Colonic mucosa (tissue), 4 donors: Measurements from ENCODE around the gene RARA. TPM values are rescaled to one million over a fixed set of nuclear protein-coding genes. Genes with fewer than 3 reads are reported as not detected.
A peak's percentile ranks its signal among the peaks of the same experiment; 100 is the strongest.

Experiments
- DNase-seq: peaks from one replicate; pipeline ENCODE4 v3.0.0-alpha.2; 2020
- H3K27ac ChIP-seq: fragments of 200-600 bp; one replicate; pipeline ENCODE4 v1.8.0; 2021
- H3K27me3 ChIP-seq: fragments of 200-600 bp; one replicate; pipeline ENCODE4 v1.8.0; 2021
- H3K36me3 ChIP-seq: fragments of 200-600 bp; one replicate; pipeline ENCODE4 v1.8.0; 2021
- H3K4me1 ChIP-seq: fragments of 200-600 bp; one replicate; pipeline ENCODE4 v1.8.0; 2021; ENCODE audit warnings: mild to moderate bottlenecking
- H3K4me3 ChIP-seq: fragments of 200-600 bp; one replicate; pipeline ENCODE4 v1.8.0; 2021
- H3K9ac ChIP-seq, 2 donors: one replicate each; pipeline ENCODE4 v1.7.0; 2013; ENCODE audit warnings: control low read depth in 2 of 2, low read depth in 2 of 2, low read length in 2 of 2
- H3K9me3 ChIP-seq: fragments of 200-600 bp; one replicate; pipeline ENCODE4 v1.8.0; 2021
- CTCF ChIP-seq: fragments of 200-600 bp; IDR thresholded peaks from one replicate; pipeline ENCODE4 v1.8.0; 2022; ENCODE audit warnings: antibody characterized with exemption, mild to moderate bottlenecking
- intact Hi-C: fragments of 100-400 bp; cut with DNase I; formaldehyde crosslinking; loops from one replicate; pipeline ENCODE4 v1.14.1; 2022
- total RNA-seq, 2 donors: library from RNA; stranded (reverse); fragmentation: NEBNext Ultra II Directional in 1 of 2; extraction: Animal tissue kit (Norgen Biotek cat#: 25700) in 1 of 2; gene quantifications; one replicate each; pipeline ENCODE4 v1.2.1, GENCODE V29; 2021
- donor health status: healthy.
- donor health status: DM: no; HTN: no; CAD: no.
- donor health status: DM: no; HTN: no; CAD: no.

The RARA gene
- total RNA-seq, 2 donors from 2014 or later, result 25.6 to 46.7 TPM

- no peak overlapping the region for H3K9ac ChIP-seq
- intact Hi-C loops, result no loop called here
- H3K9me3 ChIP-seq, result no peaks in the 10 kb centered on the region
Observed at GRCh38 chr17:40315206-40315605, 6.2 kb downstream of the RARA start.

GRCh38 chr17:40315678-40316570 lies 6.9 kb downstream of the RARA start:
- H3K9ac ChIP-seq, result peak overlapping the region; percentile 59 to 90
- TF ChIP-seq CTCF, result no peak
- H3K9me3 ChIP-seq, result no peaks in the 10 kb centered on the region
- intact Hi-C loops, result no loop called here
- H3K27ac ChIP-seq, result peak overlapping the region; percentile 81
- peak; percentile 38 for DNase-seq
- no peaks in the 10 kb centered on the region for H3K36me3 ChIP-seq
- peak overlapping the region; percentile 89 for H3K4me3 ChIP-seq
- H3K4me1 ChIP-seq, result peaks cover 34% of the 10 kb centered on the region
- no peaks in the 10 kb centered on the region for H3K27me3 ChIP-seq

More at GRCh38 chr17:40315206-40315605, 6.2 kb downstream of the RARA start:
- no peaks in the 10 kb centered on the region for H3K27me3 ChIP-seq
- no peak overlapping the region for H3K4me3 ChIP-seq
- no peaks in the 10 kb centered on the region for H3K36me3 ChIP-seq
- no peak for DNase-seq
- TF ChIP-seq CTCF, result no peak
- no peak overlapping the region for H3K27ac ChIP-seq
- peaks cover 34% of the 10 kb centered on the region for H3K4me1 ChIP-seq

GRCh38 chr17:40316571-40317344 lies 7.8 kb downstream of the RARA start:
- H3K36me3 ChIP-seq, result no peaks in the 10 kb centered on the region
- H3K27ac ChIP-seq, result peak overlapping the region; percentile 81
- peak overlapping the region; percentile 89 for H3K4me3 ChIP-seq
- H3K27me3 ChIP-seq, result no peaks in the 10 kb centered on the region
- intact Hi-C loops, result no loop called here
- DNase-seq, result peak; percentile 76
- peak overlapping the region; percentile 59 to 90 for H3K9ac ChIP-seq
- H3K4me1 ChIP-seq, result peaks cover 30% of the 10 kb centered on the region
- no peaks in the 10 kb centered on the region for H3K9me3 ChIP-seq
- TF ChIP-seq CTCF, result no peak

- H3K9ac ChIP-seq, result peak overlapping the region; percentile 47 to 90
- peak; percentile 48 for TF ChIP-seq CTCF
- peak overlapping the region; percentile 89 for H3K4me3 ChIP-seq
- intact Hi-C loops, result no loop called here
- peak overlapping the region; percentile 81 for H3K27ac ChIP-seq
- DNase-seq, result peak; percentile 76
- no peaks in the 10 kb centered on the region for H3K36me3 ChIP-seq
- peaks cover 25% of the 10 kb centered on the region for H3K4me1 ChIP-seq
- no peaks in the 10 kb centered on the region for H3K9me3 ChIP-seq
- H3K27me3 ChIP-seq, result no peaks in the 10 kb centered on the region
Observed at GRCh38 chr17:40317345-40317873, 8.4 kb downstream of the RARA start.
